NT2/D1 (cell line): ENCODE data around the gene SLIT1.

Experiments
- DNase-seq: peaks from one replicate; pipeline ENCODE4 v3.0.0-alpha.2; 2011; ENCODE audit warnings: low read depth, low spot score
- H3K27me3 ChIP-seq: 2 replicates; pipeline ENCODE4 v1.6.0; 2011; ENCODE audit warnings: mild to moderate bottlenecking; ENCODE audit not compliant: insufficient read length, insufficient read depth
- H3K36me3 ChIP-seq: 2 replicates; pipeline ENCODE4 v1.6.1; 2011; ENCODE audit warnings: mild to moderate bottlenecking, low read length, mixed read lengths; ENCODE audit not compliant: insufficient read depth, insufficient read length
- H3K4me1 ChIP-seq: 2 replicates; pipeline ENCODE4 v1.5.1; 2011; ENCODE audit not compliant: insufficient read depth, insufficient read length
- H3K4me3 ChIP-seq: 2 replicates; pipeline ENCODE4 v1.5.1; 2011; ENCODE audit warnings: low read depth; ENCODE audit not compliant: insufficient read length
- H3K9ac ChIP-seq: 2 replicates; pipeline ENCODE4 v1.6.0; 2011; ENCODE audit warnings: low read depth; ENCODE audit not compliant: insufficient read length
- H3K9me3 ChIP-seq: 2 replicates; pipeline ENCODE4 v1.5.1; 2011; ENCODE audit warnings: mild to moderate bottlenecking, low read length; ENCODE audit not compliant: insufficient read depth
- SUZ12 ChIP-seq: IDR thresholded peaks from 2 replicates; pipeline ENCODE4 v1.6.1; 2011; ENCODE audit not compliant: insufficient read length, insufficient read depth; ENCODE audit errors: extremely low read depth
- YY1 ChIP-seq: IDR thresholded peaks from 2 replicates; pipeline ENCODE4 v1.6.1; 2011; ENCODE audit not compliant: insufficient read length, insufficient read depth
- ZNF274 ChIP-seq: IDR thresholded peaks from 2 replicates; pipeline ENCODE4 v1.6.1; 2011; ENCODE audit warnings: mild to moderate bottlenecking, low read depth, low read length

SLIT1 gene

DNA sequence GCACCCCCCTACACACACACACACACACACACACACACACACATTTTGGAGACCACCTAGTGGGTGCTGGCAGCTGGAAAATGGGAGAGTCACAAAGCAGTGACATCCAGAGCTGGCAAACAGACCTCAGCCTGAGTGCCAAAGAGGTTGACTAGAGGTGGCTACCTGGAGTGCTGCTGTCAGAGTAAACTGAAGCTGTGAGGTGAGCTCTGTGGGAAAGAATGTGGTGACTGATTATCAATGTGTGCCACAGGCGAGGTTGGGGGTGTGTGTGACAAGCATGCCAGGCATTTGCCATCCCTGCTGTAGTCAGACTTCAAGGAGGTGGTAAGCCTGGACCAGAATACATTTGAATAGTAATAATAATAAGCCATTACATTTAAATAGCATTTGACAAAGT, 120.6 kb downstream of the SLIT1 start:
- TF ChIP-seq ZNF274: no peak
- Histone ChIP-seq H3K9ac (no peak overlapping the region), H3K4me3 (no peak overlapping the region), H3K9me3 (peaks cover 15% of the 10 kb centered on the region; the same call in 1 of the 2 replicates), H3K27me3 (no peaks in the 10 kb centered on the region), H3K36me3 (no peaks in the 10 kb centered on the region), H3K4me1 (peaks cover 9% of the 10 kb centered on the region)
- DNase-seq: no peak

DNA sequence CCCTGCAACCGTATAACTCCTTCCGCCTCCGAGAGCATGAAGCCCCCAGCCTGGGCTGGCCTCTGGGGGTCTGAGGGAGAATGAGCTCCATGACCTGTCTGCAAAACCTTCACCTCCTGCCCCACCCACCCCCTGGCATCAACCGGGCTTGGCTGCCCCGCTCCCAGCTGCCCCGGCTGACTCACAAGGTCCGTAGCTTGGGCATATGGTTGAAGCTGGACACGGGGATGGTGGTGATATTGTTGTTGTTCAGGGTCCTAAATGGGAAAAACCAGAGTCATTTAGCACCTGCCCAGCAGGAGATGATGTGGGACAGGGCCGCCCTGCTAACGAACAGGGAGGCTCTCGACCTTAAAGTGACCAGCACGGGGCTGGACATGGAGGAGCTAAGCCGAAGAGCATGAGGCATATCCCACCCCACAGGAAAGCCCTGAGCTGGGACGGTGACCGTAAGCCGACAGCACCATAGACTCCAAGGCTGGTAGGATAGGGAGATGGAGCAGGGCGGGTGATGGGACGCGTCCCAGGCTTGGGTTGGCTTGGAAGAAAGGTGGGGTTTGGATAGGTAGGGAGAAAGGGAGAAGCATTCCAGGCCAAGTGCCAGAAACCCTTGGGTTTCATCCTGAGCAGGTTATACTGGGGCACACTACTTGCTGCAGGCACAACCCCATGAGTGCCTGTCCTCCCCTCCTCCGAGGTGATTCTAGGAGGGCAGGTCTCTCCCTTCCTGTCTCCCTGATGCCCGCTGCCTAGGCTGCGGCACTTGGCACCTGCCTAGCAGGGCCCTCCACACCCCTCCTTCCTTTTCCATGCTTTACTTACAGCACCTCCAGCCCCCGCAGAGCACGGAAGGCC, 121.5 kb downstream of the SLIT1 start:
- Histone ChIP-seq H3K36me3 (no peaks in the 10 kb centered on the region), H3K4me3 (no peak overlapping the region), H3K9ac (no peak overlapping the region), H3K4me1 (peaks cover 13% of the 10 kb centered on the region), H3K27me3 (no peaks in the 10 kb centered on the region), H3K9me3 (peaks cover 6% of the 10 kb centered on the region; the same call in 1 of the 2 replicates)
- TF ChIP-seq ZNF274 (no peak), YY1 (no peak), SUZ12 (no peak)
- DNase-seq: no peak

- DNase-seq: no peak
- TF ChIP-seq SUZ12 (no peak), YY1 (no peak)
- no peak overlapping the region for H3K4me3 ChIP-seq
- no peaks in the 10 kb centered on the region for H3K9me3 ChIP-seq
- no peaks in the 10 kb centered on the region for H3K36me3 ChIP-seq
- H3K4me1 ChIP-seq: peaks cover 13% of the 10 kb centered on the region
- no peak overlapping the region for H3K9ac ChIP-seq
- H3K27me3 ChIP-seq: no peaks in the 10 kb centered on the region
Observed at GRCh38 chr10:97063271-97063982, 122.3 kb downstream of the SLIT1 start.

GRCh38 chr10:97062456-97062855, 123.3 kb downstream of the SLIT1 start:
- Histone ChIP-seq H3K9me3 (no peaks in the 10 kb centered on the region), H3K4me3 (no peak overlapping the region), H3K4me1 (peaks cover 13% of the 10 kb centered on the region), H3K36me3 (no peaks in the 10 kb centered on the region), H3K27me3 (no peaks in the 10 kb centered on the region), H3K9ac (no peak overlapping the region)
- DNase-seq: no peak
- TF ChIP-seq ZNF274 (no peak), SUZ12 (no peak), YY1 (no peak)

DNA sequence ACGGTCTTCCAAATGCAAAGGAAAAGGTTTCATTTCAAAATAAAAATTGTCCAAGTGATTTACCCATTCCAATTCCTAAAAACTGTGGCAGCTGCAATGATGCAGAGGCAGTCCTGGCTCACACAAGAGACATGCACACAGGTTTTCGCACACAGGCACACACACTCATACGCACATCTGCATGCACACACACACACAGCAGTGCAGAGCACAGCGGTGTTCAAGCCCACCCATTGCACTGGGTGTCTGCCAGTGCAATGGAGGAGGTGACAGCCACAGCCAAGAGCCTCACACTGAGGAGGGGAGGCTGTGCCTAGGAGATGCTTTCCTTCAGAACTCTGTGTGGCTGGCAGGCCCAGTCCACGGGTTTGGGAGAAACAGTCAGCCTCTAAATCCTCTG, 123.7 kb downstream of the SLIT1 start:
- H3K4me3 ChIP-seq: no peak overlapping the region
- no peaks in the 10 kb centered on the region for H3K27me3 ChIP-seq
- no peak overlapping the region for H3K9ac ChIP-seq
- TF ChIP-seq SUZ12: no peak
- no peak for TF ChIP-seq ZNF274
- no peak for DNase-seq
- peaks cover 13% of the 10 kb centered on the region for H3K4me1 ChIP-seq
- H3K36me3 ChIP-seq: no peaks in the 10 kb centered on the region
- H3K9me3 ChIP-seq: no peaks in the 10 kb centered on the region

DNA sequence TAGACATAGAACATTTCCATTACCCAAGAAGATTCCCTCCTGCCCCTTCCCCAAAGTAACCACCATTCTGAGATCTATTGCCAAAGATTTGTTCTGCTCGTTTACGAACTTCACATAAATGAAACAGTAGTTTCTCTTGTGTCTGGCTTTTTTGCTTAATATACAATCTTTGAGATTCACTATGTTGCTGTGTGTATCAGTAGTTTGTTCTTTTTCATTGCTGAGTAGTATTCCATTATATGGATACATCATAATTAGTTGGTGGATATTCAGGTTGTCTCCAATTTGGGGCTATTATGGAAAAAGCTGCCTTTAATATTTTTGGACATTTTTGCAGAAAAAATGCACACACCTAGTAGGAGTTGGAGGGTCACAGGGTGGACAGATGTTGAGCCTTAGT, 124.3 kb downstream of the SLIT1 start:
- H3K27me3 ChIP-seq: no peaks in the 10 kb centered on the region
- peaks cover 10% of the 10 kb centered on the region for H3K4me1 ChIP-seq
- no peak for DNase-seq
- TF ChIP-seq YY1 (no peak), SUZ12 (no peak), ZNF274 (no peak)
- H3K4me3 ChIP-seq: no peak overlapping the region
- no peak overlapping the region for H3K9ac ChIP-seq
- H3K9me3 ChIP-seq: no peaks in the 10 kb centered on the region
- H3K36me3 ChIP-seq: no peaks in the 10 kb centered on the region

DNA sequence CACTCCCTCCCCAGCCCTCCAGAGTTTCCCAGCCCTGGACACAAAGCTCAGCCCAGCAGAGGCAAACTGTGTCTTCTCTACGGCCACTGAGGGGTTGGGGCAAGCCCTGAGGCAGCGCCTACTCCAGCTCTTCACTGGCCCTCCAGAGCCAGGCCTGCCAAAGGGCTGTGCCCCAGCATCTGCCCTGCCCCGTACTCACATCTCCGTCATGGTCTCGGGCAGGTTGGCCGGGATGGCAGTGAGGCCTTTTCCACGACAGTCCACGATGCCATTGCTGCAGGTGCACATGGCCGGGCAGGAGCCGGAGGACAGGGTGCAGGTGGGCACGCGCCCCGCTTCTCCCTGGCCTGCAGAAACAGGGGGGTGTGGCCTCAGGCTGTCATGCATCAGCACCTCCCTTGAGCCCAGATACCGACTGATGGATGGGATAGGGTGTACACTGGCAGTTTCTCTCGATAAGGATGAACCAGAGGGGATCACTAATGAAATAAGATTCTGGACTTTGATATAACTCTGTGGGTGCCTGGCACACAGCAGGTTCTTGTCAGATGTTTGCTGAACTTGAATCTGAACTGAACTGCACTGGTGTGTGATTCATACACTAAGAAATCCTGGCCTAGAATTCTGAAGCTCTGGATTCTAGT, 125.2 kb downstream of the SLIT1 start:
- Histone ChIP-seq H3K4me1 (peaks cover 13% of the 10 kb centered on the region), H3K4me3 (no peak overlapping the region), H3K36me3 (no peaks in the 10 kb centered on the region), H3K27me3 (no peaks in the 10 kb centered on the region), H3K9ac (no peak overlapping the region), H3K9me3 (no peaks in the 10 kb centered on the region)
- DNase-seq: no peak
- TF ChIP-seq SUZ12 (no peak), YY1 (no peak), ZNF274 (no peak)
